H9 (cell line): ENCODE results near the gene CCDC186. TPM values are rescaled to one million over a fixed set of nuclear protein-coding genes. Genes with fewer than 3 reads are reported as not detected.

Experiments used
- DNase-seq: peaks from one replicate; pipeline ENCODE4 v3.0.0-alpha.2; 2017
- H2AFZ ChIP-seq: one replicate; pipeline ENCODE4 v1.6.1; 2013; ENCODE audit warnings: mild to moderate bottlenecking, low read length, control low read depth, moderate library complexity
- H2AK5ac ChIP-seq: 2 replicates; pipeline ENCODE4 v1.6.1; 2013; ENCODE audit warnings: low read length, control low read depth, mixed read lengths; ENCODE audit not compliant: insufficient read length
- H2BK120ac ChIP-seq: one replicate; pipeline ENCODE4 v1.6.1; 2013; ENCODE audit warnings: low read depth, mild to moderate bottlenecking, low read length, control low read depth, inconsistent platforms; ENCODE audit not compliant: poor library complexity, severe bottlenecking
- H2BK12ac ChIP-seq: 2 replicates; pipeline ENCODE4 v1.6.1; 2013; ENCODE audit warnings: low read length, control low read depth, mixed read lengths, low read depth; ENCODE audit not compliant: insufficient read length
- H2BK15ac ChIP-seq: 2 replicates; pipeline ENCODE4 v1.6.1; 2013; ENCODE audit warnings: low read depth, low read length, control low read depth
- H2BK20ac ChIP-seq: one replicate; pipeline ENCODE4 v1.6.1; 2013; ENCODE audit warnings: low read depth, mild to moderate bottlenecking, low read length, control low read depth, inconsistent platforms; ENCODE audit not compliant: poor library complexity, severe bottlenecking
- H2BK5ac ChIP-seq: 2 replicates; pipeline ENCODE4 v1.6.1; 2013; ENCODE audit warnings: low read length, control low read depth, mixed read lengths; ENCODE audit not compliant: insufficient read length
- H3K14ac ChIP-seq: 2 replicates; pipeline ENCODE4 v1.6.1; 2013; ENCODE audit warnings: low read length, control low read depth; ENCODE audit not compliant: insufficient read depth
- H3K18ac ChIP-seq: 2 replicates; pipeline ENCODE4 v1.6.1; 2013; ENCODE audit warnings: low read depth, mild to moderate bottlenecking, mixed read lengths, low read length, control low read depth; ENCODE audit not compliant: insufficient read length
- H3K23ac ChIP-seq: 2 replicates; pipeline ENCODE4 v1.6.1; 2013; ENCODE audit warnings: low read length, control low read depth, mixed read lengths, low read depth; ENCODE audit not compliant: insufficient read length
- H3K23me2 ChIP-seq: 2 replicates; pipeline ENCODE4 v1.6.1; 2013; ENCODE audit warnings: low read depth, mild to moderate bottlenecking, mixed read lengths, low read length, control low read depth; ENCODE audit not compliant: insufficient read length, poor library complexity, severe bottlenecking
- H3K27ac ChIP-seq: 2 replicates; pipeline ENCODE4 v1.5.1; 2013; ENCODE audit warnings: low read length, control low read depth, mixed read lengths, low read depth; ENCODE audit not compliant: insufficient read length
- H3K27me3 ChIP-seq: 2 replicates; pipeline ENCODE4 v1.6.1; 2013; ENCODE audit warnings: low read length, control low read depth, inconsistent platforms; ENCODE audit not compliant: insufficient read depth
- H3K4ac ChIP-seq: 2 replicates; pipeline ENCODE4 v1.6.1; 2013; ENCODE audit warnings: low read depth, mild to moderate bottlenecking, control low read depth, inconsistent platforms, low read length, moderate library complexity
- H3K4me1 ChIP-seq: 2 replicates; pipeline ENCODE4 v1.6.1; 2013; ENCODE audit warnings: low read length, control low read depth, inconsistent platforms; ENCODE audit not compliant: insufficient read depth
- H3K4me2 ChIP-seq: 2 replicates; pipeline ENCODE4 v1.6.1; 2013; ENCODE audit warnings: low read length, control low read depth, mixed read lengths; ENCODE audit not compliant: insufficient read length, insufficient read depth
- H3K56ac ChIP-seq: 2 replicates; pipeline ENCODE4 v1.6.1; 2013; ENCODE audit warnings: low read depth, mild to moderate bottlenecking, mixed read lengths, low read length, control low read depth; ENCODE audit not compliant: insufficient read length
- H3K79me1 ChIP-seq: 2 replicates; pipeline ENCODE4 v1.6.1; 2013; ENCODE audit warnings: low read depth, mild to moderate bottlenecking, moderate library complexity, low read length, control low read depth, inconsistent platforms; ENCODE audit not compliant: insufficient read depth, poor library complexity, severe bottlenecking
- H3K79me2 ChIP-seq: 2 replicates; pipeline ENCODE4 v1.6.1; 2013; ENCODE audit warnings: low read length, control low read depth, inconsistent platforms; ENCODE audit not compliant: insufficient read depth
- H3K9ac ChIP-seq: 2 replicates; pipeline ENCODE4 v1.6.1; 2013; ENCODE audit warnings: low read length, control low read depth, mixed read lengths; ENCODE audit not compliant: insufficient read length; ENCODE audit errors: extremely low read depth
- H3K9me3 ChIP-seq: one replicate; pipeline ENCODE4 v1.6.1; 2013; ENCODE audit warnings: low read depth, low read length, inconsistent platforms; ENCODE audit not compliant: control insufficient read depth
- H3T11ph ChIP-seq: one replicate; pipeline ENCODE4 v1.6.1; 2013; ENCODE audit warnings: mild to moderate bottlenecking, low read length, control low read depth, inconsistent platforms
- H4K20me1 ChIP-seq: one replicate; pipeline ENCODE4 v1.6.1; 2013; ENCODE audit not compliant: control insufficient read depth, insufficient read length, insufficient read depth
- H4K5ac ChIP-seq: 2 replicates; pipeline ENCODE4 v1.6.1; 2013; ENCODE audit warnings: low read depth, mild to moderate bottlenecking, mixed read lengths, low read length, control low read depth; ENCODE audit not compliant: insufficient read length
- H4K8ac ChIP-seq: replicated peaks from 2 replicates; pipeline ENCODE4 v1.6.1; 2013; ENCODE audit warnings: low read length, control low read depth, mixed read lengths, low read depth; ENCODE audit not compliant: insufficient read length
- H4K91ac ChIP-seq: 2 replicates; pipeline ENCODE4 v1.6.1; 2013; ENCODE audit warnings: low read depth, mild to moderate bottlenecking, moderate library complexity, mixed read lengths, low read length, control low read depth; ENCODE audit not compliant: insufficient read length
- H3K27ac Mint-ChIP-seq, 3 experiments: 2 replicates in 2 of 3; 3 replicates in 1 of 3; pipeline ENCODE4 v1.8.0; 2020 to 2021; ENCODE audit warnings: mixed read lengths in 3 of 3, mild to moderate bottlenecking in 1 of 3, moderate library complexity in 1 of 3
- H3K27me3 Mint-ChIP-seq: 2 replicates; pipeline ENCODE4 v1.8.0; 2021; ENCODE audit warnings: low read depth, mild to moderate bottlenecking, moderate library complexity, mixed read lengths
- H3K36me3 Mint-ChIP-seq, 3 experiments: 2 replicates in 2 of 3; 3 replicates in 1 of 3; pipeline ENCODE4 v1.8.0; 2020 to 2021; ENCODE audit warnings: low read depth in 3 of 3, mixed read lengths in 3 of 3; ENCODE audit not compliant: insufficient read depth in 1 of 3
- H3K4me1 Mint-ChIP-seq, 2 experiments: 2 replicates each; pipeline ENCODE4 v1.8.0; 2020; ENCODE audit warnings: mixed read lengths in 2 of 2
- H3K4me3 Mint-ChIP-seq, 2 experiments: 2 replicates in 1 of 2; 3 replicates in 1 of 2; pipeline ENCODE4 v1.8.0; 2020 to 2021; ENCODE audit warnings: mild to moderate bottlenecking in 2 of 2, mixed read lengths in 2 of 2, moderate library complexity in 1 of 2
- H3K9me3 Mint-ChIP-seq, 2 experiments: 2 replicates in 1 of 2; 3 replicates in 1 of 2; pipeline ENCODE4 v1.8.0; 2020; ENCODE audit warnings: mild to moderate bottlenecking in 2 of 2, mixed read lengths in 2 of 2, moderate library complexity in 1 of 2
- CTCF ChIP-seq: fragments of 200-600 bp; sonication (generic); conservative IDR thresholded peaks from 3 replicates; pipeline ENCODE4 v1.8.0; 2021; ENCODE audit warnings: antibody characterized with exemption, mild to moderate bottlenecking
- WGBS: extraction: QIAGEN DNeasy Blood & Tissue Kit; methylation state at CpG from one replicate; pipeline ENCODE4 v1.1.7; 2013; ENCODE audit warnings: missing lambda C conversion rate, low lambda C conversion rate, mixed read lengths; ENCODE audit not compliant: insufficient read length; ENCODE audit errors: extremely low coverage; 5-methylcytosine and 5-hydroxymethylcytosine counted together
- total RNA-seq: library from RNA; stranded (reverse); gene quantifications from 2 replicates; pipeline ENCODE4 v1.2.1, GENCODE V29; 2021

CCDC186 gene
- total RNA-seq, 1 experiment from 2014 or later, result 16.7 TPM

GRCh38 chr10:114077815-114078219 lies 96.2 kb downstream of the CCDC186 start:
- Histone ChIP-seq H3K27me3 (no peaks in the 10 kb centered on the region), H4K5ac (no peak overlapping the region), H3K79me2 (no peaks in the 10 kb centered on the region), H3K23ac (no peak overlapping the region), H2BK15ac (no peak overlapping the region), H2BK120ac (no peak overlapping the region), H3K23me2 (no peaks in the 10 kb centered on the region), H3K14ac (no peak overlapping the region; the same call in 1 of the 2 replicates), H3K9ac (no peak overlapping the region), H3K18ac (no peak overlapping the region), H3K4ac (no peak overlapping the region), H3K27ac (no peak overlapping the region), H2AK5ac (no peak overlapping the region), H3K4me2 (no peak overlapping the region), H2BK5ac (no peak overlapping the region), H2AFZ (no peak overlapping the region), H2BK20ac (no peak overlapping the region), H3K56ac (no peak overlapping the region), H3K79me1 (no peaks in the 10 kb centered on the region), H3T11ph (no peak overlapping the region), H3K4me1 (no peaks in the 10 kb centered on the region), H3K9me3 (no peaks in the 10 kb centered on the region), H2BK12ac (no peak overlapping the region), H4K20me1 (no peaks in the 10 kb centered on the region), H4K91ac (no peak overlapping the region), H4K8ac (no peak overlapping the region)
- H3K36me3 Mint-ChIP-seq, result no peaks in the 10 kb centered on the region; a peak in 1 of 7 replicates
- no peak overlapping the region for H3K4me3 Mint-ChIP-seq
- TF ChIP-seq CTCF, result peak; percentile 44
- H3K27me3 Mint-ChIP-seq, result peaks cover 9% of the 10 kb centered on the region
- H3K4me1 Mint-ChIP-seq, result peaks cover 0 to 6% of the 10 kb centered on the region in 2 experiments; a peak in 2 of 4 replicates
- H3K9me3 Mint-ChIP-seq, result no peaks in the 10 kb centered on the region; a peak in 2 of 5 replicates
- DNase-seq, result peak; percentile 67
- peak overlapping the region in 2 of 3 experiments; percentile 41 to 55; a peak in 3 of 7 replicates for H3K27ac Mint-ChIP-seq
- no CpG with 5 or more reads among the region's 9 CpGs for WGBS
